Testis (tissue), 3 donors: ENCODE results near the gene CDH4. TPM values are rescaled to one million over a fixed set of nuclear protein-coding genes. Genes with fewer than 3 reads are reported as not detected.

Experiments
- DNase-seq: peaks from one replicate; pipeline ENCODE4 v3.0.0-alpha.2; 2019
- H3K27ac ChIP-seq, 2 donors: fragments of 200-600 bp; sonication (generic); one replicate each; pipeline ENCODE4 v1.5.1; 2019
- H3K27me3 ChIP-seq: fragments of 200-600 bp; sonication (generic); one replicate; pipeline ENCODE4 v1.5.1; 2019
- H3K36me3 ChIP-seq: fragments of 200-600 bp; sonication (generic); one replicate; pipeline ENCODE4 v1.5.1; 2017; ENCODE audit warnings: low read depth; ENCODE audit errors: missing control alignments
- H3K4me1 ChIP-seq: fragments of 200-600 bp; sonication (generic); one replicate; pipeline ENCODE4 v1.5.1; 2019
- H3K4me3 ChIP-seq, 2 donors: fragments of 200-600 bp; sonication (generic); one replicate each; pipeline ENCODE4 v1.5.1; 2017 to 2019
- H3K9me3 ChIP-seq: fragments of 200-600 bp; sonication (generic); one replicate; pipeline ENCODE4 v1.5.1; 2017
- CTCF ChIP-seq, 3 experiments: fragments of 450-650 bp in 2 of 3; fragments of 200-600 bp in 1 of 3; sonication (generic) in 1 of 3; IDR thresholded peaks; one replicate each; pipeline ENCODE4 v1.5.1; 2016 to 2019; ENCODE audit warnings: antibody characterized with exemption in 3 of 3, mild to moderate bottlenecking in 2 of 3, moderate library complexity in 1 of 3
- POLR2A ChIP-seq: fragments of 450-650 bp; IDR thresholded peaks from one replicate; pipeline ENCODE4 v1.6.1; 2017; ENCODE audit warnings: antibody characterized with exemption, mild to moderate bottlenecking, moderate library complexity
- WGBS, 2 donors: methylation state at CpG; one replicate each; pipeline ENCODE4 v1.1.5; 2018; 5-methylcytosine and 5-hydroxymethylcytosine counted together
- intact Hi-C: fragments of 100-400 bp; cut with DNase I; formaldehyde crosslinking; loops from one replicate; pipeline ENCODE4 v1.15.1; 2023; ENCODE audit warnings: low total_unique reads
- polyA plus RNA-seq: library from polyadenylated mRNA; stranded (reverse); fragments of 350-450 nt; fragmentation: Illumina TruSeq; extraction: RNeasy Lipid Tissue Mini Kit (QIAGEN cat#74804); gene quantifications from one replicate; pipeline ENCODE4 v1.2.3, GENCODE V29; 2014; ENCODE audit warnings: low read depth, low replicate concordance; ENCODE audit not compliant: insufficient read depth
- total RNA-seq, 2 donors: library from RNA; depleted of rRNA; stranded (reverse); fragments of >200 nt; gene quantifications; one replicate each; pipeline ENCODE4 v1.2.3, GENCODE V29; 2016

Gene CDH4
- total and polyA plus RNA-seq, 3 donors from 2014 or later = 1.4 to 3.3 (median 1.9) TPM

- TF ChIP-seq POLR2A (no peak), CTCF (IDR thresholded peaks at IDR 0.05) (no peak)
- WGBS, 2 donors = 81% methylated on average over 5 of the region's 5 CpGs
- H3K27ac ChIP-seq = no peak overlapping the region
- no peaks in the 10 kb centered on the region for H3K4me1 ChIP-seq
- no peaks in the 10 kb centered on the region for H3K9me3 ChIP-seq
- no peak for DNase-seq
- H3K36me3 ChIP-seq = no peaks in the 10 kb centered on the region
- H3K4me3 ChIP-seq = no peak overlapping the region
- H3K27me3 ChIP-seq = no peaks in the 10 kb centered on the region
- intact Hi-C loops = no loop called here
These were observed 32.7 kb downstream of the CDH4 start for GRCh38 chr20:61284752-61285151.

- Histone ChIP-seq H3K27me3 (no peaks in the 10 kb centered on the region), H3K4me1 (no peaks in the 10 kb centered on the region), H3K27ac (no peak overlapping the region), H3K36me3 (no peaks in the 10 kb centered on the region), H3K9me3 (no peaks in the 10 kb centered on the region), H3K4me3 (no peak overlapping the region)
- 83 to 86% methylated on average over 15 of the region's 15 CpGs for WGBS, 2 donors
- no peak for DNase-seq
- intact Hi-C loops = no loop called here
- no peak for TF ChIP-seq CTCF (IDR thresholded peaks at IDR 0.05)
- no peak for TF ChIP-seq POLR2A
These were observed 33.1 kb downstream of the CDH4 start for GRCh38 chr20:61285152-61285645.

GRCh38 chr20:61285691-61286090 is 33.6 kb downstream of the CDH4 start:
- no peak overlapping the region for H3K4me3 ChIP-seq
- WGBS, 2 donors = 88 to 92% methylated on average over 5 to 8 of the region's 8 CpGs
- DNase-seq = no peak
- no peaks in the 10 kb centered on the region for H3K9me3 ChIP-seq
- H3K4me1 ChIP-seq = no peaks in the 10 kb centered on the region
- H3K27ac ChIP-seq = no peak overlapping the region
- no peaks in the 10 kb centered on the region for H3K36me3 ChIP-seq
- intact Hi-C loops = no loop called here
- TF ChIP-seq CTCF (IDR thresholded peaks at IDR 0.05) (no peak), POLR2A (no peak)
- no peaks in the 10 kb centered on the region for H3K27me3 ChIP-seq

GRCh38 chr20:61287583-61288275 is 35.7 kb downstream of the CDH4 start:
- intact Hi-C loops = no loop called here
- H3K4me3 ChIP-seq = no peak overlapping the region
- H3K9me3 ChIP-seq = no peaks in the 10 kb centered on the region
- H3K27ac ChIP-seq = no peak overlapping the region
- H3K27me3 ChIP-seq = no peaks in the 10 kb centered on the region
- DNase-seq = no peak
- H3K4me1 ChIP-seq = no peaks in the 10 kb centered on the region
- no peaks in the 10 kb centered on the region for H3K36me3 ChIP-seq
- 47 to 61% methylated on average over 14 to 15 of the region's 15 CpGs for WGBS, 2 donors
- TF ChIP-seq CTCF (IDR thresholded peaks at IDR 0.05) (no peak), POLR2A (no peak)

GRCh38 chr20:61288331-61288784 is 36.3 kb downstream of the CDH4 start:
- 78 to 85% methylated on average over 15 to 17 of the region's 17 CpGs for WGBS, 2 donors
- intact Hi-C loops = no loop called here
- H3K27ac ChIP-seq = no peak overlapping the region
- H3K4me3 ChIP-seq = no peak overlapping the region
- TF ChIP-seq CTCF (IDR thresholded peaks at IDR 0.05) (no peak), POLR2A (no peak)
- DNase-seq = no peak
- H3K9me3 ChIP-seq = no peaks in the 10 kb centered on the region
- H3K4me1 ChIP-seq = no peaks in the 10 kb centered on the region
- H3K36me3 ChIP-seq = no peaks in the 10 kb centered on the region
- no peaks in the 10 kb centered on the region for H3K27me3 ChIP-seq
